ENCODE results near the gene STK24.

The STK24 gene

GRCh38 chr13:98535501-98536354 lies 41.2 kb downstream of the STK24 start:
- DNase-seq (ENCODE audit: low read depth in 2 of 2, low spot score in 1 of 2) = no peak

GRCh38 chr13:98534821-98535220 lies 42.1 kb downstream of the STK24 start:
- DNase-seq (ENCODE audit: low read depth in 2 of 2, low spot score in 1 of 2) = no peak

GRCh38 chr13:98533912-98534311 lies 43.0 kb downstream of the STK24 start:
- no peak for DNase-seq (ENCODE audit: low read depth in 2 of 2, low spot score in 1 of 2)

- DNase-seq (ENCODE audit: low read depth in 2 of 2, low spot score in 1 of 2) = no peak
Measured at GRCh38 chr13:98532254-98532653, 44.7 kb downstream of the STK24 start.

- DNase-seq (ENCODE audit: low read depth in 2 of 2, low spot score in 1 of 2) = no peak
Measured at GRCh38 chr13:98530217-98530616, 46.7 kb downstream of the STK24 start.

- DNase-seq (ENCODE audit: low read depth in 2 of 2, low spot score in 1 of 2) = no peak
Measured at GRCh38 chr13:98529171-98529570, 47.7 kb downstream of the STK24 start.

GRCh38 chr13:98528663-98529064 lies 48.2 kb downstream of the STK24 start:
- no peak for DNase-seq (ENCODE audit: low read depth in 2 of 2, low spot score in 1 of 2)

GRCh38 chr13:98527526-98527925 lies 49.4 kb downstream of the STK24 start:
- no peak for DNase-seq (ENCODE audit: low read depth in 2 of 2, low spot score in 1 of 2)

GRCh38 chr13:98526182-98526512 lies 50.8 kb downstream of the STK24 start:
- DNase-seq (ENCODE audit: low read depth in 2 of 2, low spot score in 1 of 2) = no peak

- no peak for DNase-seq (ENCODE audit: low read depth in 2 of 2, low spot score in 1 of 2)
Measured at GRCh38 chr13:98525456-98526181, 51.3 kb downstream of the STK24 start.

GRCh38 chr13:98524793-98525192 lies 52.1 kb downstream of the STK24 start:
- no peak for DNase-seq (ENCODE audit: low read depth in 2 of 2, low spot score in 1 of 2)

- DNase-seq (ENCODE audit: low read depth in 2 of 2, low spot score in 1 of 2) = no peak
Measured at GRCh38 chr13:98524391-98524790, 52.5 kb downstream of the STK24 start.

GRCh38 chr13:98523455-98524102 lies 53.3 kb downstream of the STK24 start:
- no peak for DNase-seq (ENCODE audit: low read depth in 2 of 2, low spot score in 1 of 2)

- no peak for DNase-seq (ENCODE audit: low read depth in 2 of 2, low spot score in 1 of 2)
Measured at GRCh38 chr13:98522371-98522770, 54.5 kb downstream of the STK24 start.

- no peak for DNase-seq (ENCODE audit: low read depth in 2 of 2, low spot score in 1 of 2)
Measured at GRCh38 chr13:98521461-98522247, 55.3 kb downstream of the STK24 start.

GRCh38 chr13:98520674-98521449 lies 56.0 kb downstream of the STK24 start:
- DNase-seq (ENCODE audit: low read depth in 2 of 2, low spot score in 1 of 2) = no peak

GRCh38 chr13:98519976-98520375 lies 56.9 kb downstream of the STK24 start:
- no peak for DNase-seq (ENCODE audit: low read depth in 2 of 2, low spot score in 1 of 2)

GRCh38 chr13:98517576-98518310 lies 59.2 kb downstream of the STK24 start:
- no peak for DNase-seq (ENCODE audit: low read depth in 2 of 2, low spot score in 1 of 2)

- no peak for DNase-seq (ENCODE audit: low read depth in 2 of 2, low spot score in 1 of 2)
Measured at GRCh38 chr13:98515818-98516465, 61.0 kb downstream of the STK24 start.
